K562 (cell line): ENCODE results near the gene CD36. TPM values are rescaled to one million over a fixed set of nuclear protein-coding genes. Genes with fewer than 3 reads are reported as not detected.

Experiments used
- ATAC-seq: fragments of 200-7000 bp; cut with Tn5 transposase; 3 replicates; pipeline ENCODE4 v1.9.1; 2020; ENCODE audit warnings: moderate library complexity
- BruUV-seq: library from RNA; stranded (reverse); fragments of 400-500 nt; replicated peaks from 2 replicates; lab custom pipeline; 2021; lab: Mats Ljungman, UMichigan
- CTCF ChIA-PET: fragments of 300-600 bp; formaldehyde crosslinking; extraction: SDS; loops from one replicate; lab custom pipeline; 2021; ENCODE audit warnings: low intra/inter-chr PET ratio; lab: Yijun Ruan, JAX
- POLR2A ChIA-PET: fragments of 300-600, 350-650 bp; sonication (Branson Sonifier 250); formaldehyde crosslinking; extraction: SDS; loops from one replicate; lab custom pipeline; 2021; ENCODE audit warnings: antibody characterized with exemption, inconsistent platforms; lab: Yijun Ruan, JAX
- DNase-seq, 4 experiments: peaks; one replicate each; pipeline versions ENCODE4 v3.0.0 to v3.0.0-alpha.2; 2011 to 2018; ENCODE audit warnings: low spot score in 3 of 4, mixed read lengths in 3 of 4; ENCODE audit errors: extremely low read depth in 1 of 4
- FAIRE-seq: peaks from 2 replicates; lab custom pipeline; 2011; peaks lifted over from hg19 to GRCh38; lab: Jason Lieb, UNC
- H2AFZ ChIP-seq: 2 replicates; pipeline ENCODE4 v1.6.0; 2011; ENCODE audit warnings: low read depth, low read length, control low read depth, inconsistent platforms
- H3K27ac ChIP-seq: fragments of 200-600 bp; 3 replicates; pipeline ENCODE4 v1.8.0; 2011; ENCODE audit warnings: low read depth, mild to moderate bottlenecking, control low read depth, inconsistent platforms, low read length, moderate library complexity, mixed read lengths; ENCODE audit errors: extremely low read depth
- H3K27me3 ChIP-seq, 2 experiments: fragments of 300-600 bp in 1 of 2; 2 replicates in 1 of 2; 3 replicates in 1 of 2; pipeline versions ENCODE4 v1.6.0 to v1.8.0; 2011; ENCODE audit warnings: inconsistent platforms in 2 of 2, low read length in 2 of 2, mild to moderate bottlenecking in 1 of 2, mixed read lengths in 1 of 2, moderate library complexity in 1 of 2; ENCODE audit not compliant: control insufficient read depth in 2 of 2, insufficient read depth in 2 of 2
- H3K36me3 ChIP-seq: fragments of 300-600 bp; 3 replicates; pipeline ENCODE4 v1.8.0; 2011; ENCODE audit warnings: mild to moderate bottlenecking, low read length, inconsistent platforms; ENCODE audit not compliant: control insufficient read depth, insufficient read depth
- H3K4me1 ChIP-seq, 2 experiments: fragments of 200-600 bp in 1 of 2; replicated peaks in 1 of 2; 2 replicates in 1 of 2; 3 replicates in 1 of 2; pipeline versions ENCODE4 v1.5.1 to v1.8.0; 2011; ENCODE audit warnings: inconsistent platforms in 2 of 2, low read length in 2 of 2, mild to moderate bottlenecking in 1 of 2, mixed read lengths in 1 of 2, moderate library complexity in 1 of 2; ENCODE audit not compliant: control insufficient read depth in 2 of 2, insufficient read depth in 2 of 2
- H3K4me2 ChIP-seq: 2 replicates; pipeline ENCODE4 v1.6.1; 2011; ENCODE audit warnings: low read length, control low read depth, inconsistent platforms, mixed read lengths; ENCODE audit not compliant: insufficient read depth
- H3K4me3 ChIP-seq: fragments of 200-600 bp; sonication (generic), shearing (Covaris generic); 2 replicates; pipeline ENCODE4 v1.5.1; 2016; ENCODE audit warnings: control low read depth, inconsistent platforms
- H3K79me2 ChIP-seq: fragments of 200-600 bp; 3 replicates; pipeline ENCODE4 v1.8.0; 2011; ENCODE audit warnings: low read length, inconsistent platforms; ENCODE audit not compliant: control insufficient read depth, insufficient read depth
- H3K9ac ChIP-seq, 2 experiments: 2 replicates each; pipeline versions ENCODE4 v1.6.0 to v1.6.1; 2011; ENCODE audit warnings: low read depth in 2 of 2, low read length in 2 of 2, control low read depth in 1 of 2, inconsistent platforms in 1 of 2, mild to moderate bottlenecking in 1 of 2, mixed read lengths in 1 of 2; ENCODE audit not compliant: insufficient read depth in 1 of 2
- H3K9me1 ChIP-seq: one replicate; pipeline ENCODE4 v1.6.0; 2011; ENCODE audit warnings: inconsistent platforms, mild to moderate bottlenecking, low read length, moderate library complexity; ENCODE audit not compliant: control insufficient read depth, insufficient read depth
- H3K9me3 ChIP-seq: replicated peaks from 2 replicates; pipeline ENCODE4 v1.5.1; 2011; ENCODE audit warnings: low read depth, low read length, inconsistent platforms; ENCODE audit not compliant: control insufficient read depth, insufficient read depth
- H4K20me1 ChIP-seq: replicated peaks from 2 replicates; pipeline ENCODE4 v1.6.1; 2011; ENCODE audit warnings: low read length, inconsistent platforms, mixed read lengths; ENCODE audit not compliant: control insufficient read depth, insufficient read depth
- ARHGAP35 ChIP-seq: fragments of 450-650 bp; IDR thresholded peaks from 2 replicates; pipeline ENCODE4 v1.6.1; 2018; ENCODE audit not compliant: partially characterized antibody
- EP400 ChIP-seq: fragments of 450-650 bp; IDR thresholded peaks from 2 replicates; pipeline ENCODE4 v1.6.1; 2017; ENCODE audit warnings: antibody characterized with exemption, mild to moderate bottlenecking, moderate library complexity
- HDAC3 ChIP-seq: fragments of 450-650 bp; IDR thresholded peaks from 2 replicates; pipeline ENCODE4 v1.6.1; 2018; ENCODE audit warnings: borderline replicate concordance, mild to moderate bottlenecking, moderate library complexity; ENCODE audit not compliant: partially characterized antibody
- HIVEP1 ChIP-seq: fragments of 250-450 bp; sonication (Bioruptor Pico); IDR thresholded peaks from 2 replicates; pipeline ENCODE4 v1.4.0; 2020; ENCODE audit warnings: mild to moderate bottlenecking
- KDM5B ChIP-seq: fragments of 200-600 bp; sonication (generic); IDR thresholded peaks from 2 replicates; pipeline ENCODE4 v1.6.1; 2012; ENCODE audit warnings: low read depth, mild to moderate bottlenecking, moderate library complexity, low read length, control low read depth, inconsistent platforms; ENCODE audit not compliant: insufficient replicate concordance
- NCOA2 ChIP-seq, 2 experiments: fragments of 450-650 bp; IDR thresholded peaks; 2 replicates each; pipeline ENCODE4 v1.6.1; 2018; ENCODE audit warnings: mild to moderate bottlenecking in 2 of 2, moderate library complexity in 1 of 2; ENCODE audit not compliant: partially characterized antibody in 2 of 2
- NFATC3 ChIP-seq: fragments of 450-650 bp; IDR thresholded peaks from 2 replicates; pipeline ENCODE4 v1.6.1; 2017; ENCODE audit warnings: mild to moderate bottlenecking
- NFE2 ChIP-seq: IDR thresholded peaks from 2 replicates; pipeline ENCODE4 v1.6.1; 2014; ENCODE audit warnings: antibody characterized with exemption, low read depth
- NONO ChIP-seq, 2 experiments: fragments of 200-400 bp in 1 of 2; fragments of 450-650 bp in 1 of 2; formaldehyde crosslinking in 1 of 2; IDR thresholded peaks; 2 replicates each; pipeline ENCODE4 v1.6.1; 2017; ENCODE audit warnings: low read depth in 2 of 2, mild to moderate bottlenecking in 2 of 2, moderate library complexity in 2 of 2, low read length in 1 of 2
- PHF8 ChIP-seq: fragments of 200-600 bp; sonication (generic); IDR thresholded peaks from 2 replicates; pipeline ENCODE4 v1.6.1; 2012; ENCODE audit warnings: mixed run types, mild to moderate bottlenecking, inconsistent platforms, low read length, moderate library complexity, borderline replicate concordance
- POLR2AphosphoS2 ChIP-seq: IDR thresholded peaks from 2 replicates; pipeline ENCODE4 v1.6.1; 2012; ENCODE audit warnings: low read length, improper control_type of control experiment
- POLR2H ChIP-seq: IDR thresholded peaks from 2 replicates; pipeline ENCODE4 v1.6.1; 2016; ENCODE audit warnings: missing genetic modification characterization, low read depth, mild to moderate bottlenecking, control low read depth, missing compliant biosample characterization, moderate library complexity
- SAFB2 ChIP-seq: fragments of 200-400 bp; formaldehyde crosslinking; IDR thresholded peaks from 2 replicates; pipeline ENCODE4 v1.6.1; 2018; ENCODE audit warnings: borderline replicate concordance, low read length, low read depth, moderate library complexity; ENCODE audit not compliant: severe bottlenecking
- SMC3 ChIP-seq: conservative IDR thresholded peaks from 2 replicates; pipeline ENCODE4 v1.6.1; 2011; ENCODE audit warnings: low read depth, low read length, improper control_type of control experiment; ENCODE audit not compliant: insufficient read depth
- TARDBP ChIP-seq: fragments of 450-650 bp; IDR thresholded peaks from 2 replicates; pipeline ENCODE4 v1.6.1; 2016
- ZNF263 ChIP-seq: sonication (generic); formaldehyde crosslinking; IDR thresholded peaks from 2 replicates; pipeline ENCODE4 v1.8.0; 2022; ENCODE audit warnings: mild to moderate bottlenecking, missing genetic modification reagents, borderline replicate concordance
- ZSCAN32 ChIP-seq: fragments of 450-650 bp; formaldehyde crosslinking; IDR thresholded peaks from 2 replicates; pipeline ENCODE4 v1.4.0; 2020; ENCODE audit warnings: mild to moderate bottlenecking, moderate library complexity
- WGBS: fragments of 100-300 bp; shearing (Covaris generic); methylation state at CpG from one replicate; pipeline ENCODE4 v1.1.6; 2016; ENCODE audit warnings: low coverage, mixed read lengths; ENCODE audit not compliant: insufficient coverage; ENCODE audit errors: missing lambda C conversion rate; 5-methylcytosine and 5-hydroxymethylcytosine counted together
- in situ Hi-C: fragments of 300-500 bp; cut with MboI; formaldehyde crosslinking; loops from 4 replicates; pipeline ENCODE4 v1.15.0; 2018; ENCODE audit warnings: inconsistent platforms, mixed read lengths
- intact Hi-C: fragments of 100-400 bp; cut with micrococcal nuclease; formaldehyde crosslinking; loops from 2 replicates; pipeline ENCODE4 v1.14.2; 2022
- polyA plus RNA-seq, 8 experiments: library from polyadenylated mRNA; depleted of rRNA in 4 of 8; stranded (reverse) in 5 of 8; unstranded in 3 of 8; fragments of >200 nt; fragmentation: Nextera tagmentation in 2 of 8; fragmentation: Illumina TruSeq in 1 of 8; extraction: Ambion mirVana in 2 of 8; extraction: Trizol in 1 of 8; gene quantifications; 2 replicates each; pipeline versions ENCODE4 v1.2.1 to v1.2.3, GENCODE V29; 2011 to 2014; ENCODE audit warnings: inconsistent platforms in 1 of 8, missing spikeins in 1 of 8
- total RNA-seq, 7 experiments: library from RNA; depleted of rRNA in 6 of 7; stranded (reverse); fragments of >200 nt in 6 of 7; fragmentation: Illumina TruSeq in 2 of 7; extraction: Trizol in 2 of 7; gene quantifications; 2 replicates each; pipeline versions ENCODE4 v1.2.1 to v1.2.3, GENCODE V29; 2011 to 2021; ENCODE audit warnings: low replicate concordance in 1 of 7
- TF ChIP-seq, protein P1 (sequence below): fragments of 200-800 bp; sonication (Bioruptor generic); IDR thresholded peaks from 2 replicates; pipeline ENCODE4 v1.6.1; 2017; ENCODE audit warnings: missing genetic modification characterization, missing compliant biosample characterization
- TF ChIP-seq, protein P2 (sequence below): conservative IDR thresholded peaks from 2 replicates; pipeline ENCODE4 v1.6.1; 2011; ENCODE audit warnings: low read depth, mild to moderate bottlenecking, low read length; ENCODE audit not compliant: control insufficient read depth

The CD36 gene
- total and polyA plus RNA-seq, 9 of the 15 experiments (the other 6 are each of a cell fraction or from before 2014, with no cell fraction given): 0.09 to 4.0 (median 0.42) TPM

DNA sequence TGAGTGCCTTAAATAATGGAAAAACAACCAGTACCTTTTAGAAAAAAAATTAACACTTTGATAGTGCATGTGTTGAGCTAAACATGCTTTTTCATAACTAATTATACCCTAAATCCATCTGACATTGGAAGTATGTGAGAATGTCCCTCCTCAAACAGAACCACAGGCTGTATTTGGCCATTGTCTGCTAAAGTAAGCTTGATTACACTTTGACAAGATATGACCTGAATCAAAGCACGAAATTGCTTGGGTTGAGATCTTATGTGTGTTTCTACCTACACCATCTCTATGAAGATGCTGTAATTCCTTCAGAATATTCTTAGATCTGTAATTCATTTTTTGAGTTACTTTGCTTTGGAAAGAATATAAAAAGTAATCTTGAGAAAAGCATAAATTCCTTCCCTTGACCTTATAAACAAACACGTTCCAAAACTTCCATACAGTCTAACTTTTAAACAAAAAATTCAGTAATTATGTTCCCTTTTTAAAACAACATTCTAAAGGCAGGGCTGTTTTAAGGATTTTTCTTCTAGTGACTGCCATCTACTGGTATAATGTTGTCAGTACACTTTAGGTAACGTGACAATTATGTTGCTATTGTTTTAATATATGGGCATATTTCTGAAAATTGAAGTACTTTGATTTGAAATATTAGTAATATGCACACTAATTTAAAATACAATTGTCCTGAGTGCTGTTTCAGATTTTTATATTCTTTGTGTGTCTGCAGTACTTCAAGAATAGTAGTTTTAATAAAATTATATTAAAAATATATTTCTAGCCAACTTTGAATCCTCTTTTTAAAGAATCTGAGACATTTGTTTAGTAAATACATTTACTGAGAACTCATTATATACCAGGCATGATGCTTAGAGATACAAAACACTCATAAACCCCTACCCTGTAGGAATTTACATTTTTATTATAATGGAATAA is 20.9 kb downstream of the CD36 start:
- H3K27me3 ChIP-seq: no peaks in the 10 kb centered on the region
- H3K9me3 ChIP-seq: no peaks in the 10 kb centered on the region
- ChIA-PET CTCF (interaction anchor here (0.6 kb wide), 1 partner anchor 228 kb away, joined by 3 read pairs; no protein-coding TSS in a partner anchor), POLR2A (no interaction called here)
- WGBS: 0% methylated on average over 3 of the region's 3 CpGs
- H3K9me1 ChIP-seq: no peaks in the 10 kb centered on the region
- BruUV-seq: no TSS peak
- DNase-seq (peak; percentile 18 to 29 (median 26)), ATAC-seq (no peak), FAIRE-seq (peak; percentile 19)
- no peak overlapping the region for H2AFZ ChIP-seq
- H3K79me2 ChIP-seq: no peaks in the 10 kb centered on the region
- intact Hi-C loops: loop anchor here (5.0 kb wide), 1 partner anchor 602 kb away; no protein-coding TSS in a partner anchor
- H4K20me1 ChIP-seq: no peaks in the 10 kb centered on the region
- H3K27ac ChIP-seq: no peak overlapping the region
- H3K4me3 ChIP-seq: no peak overlapping the region
- in situ Hi-C loops: no loop called here
- H3K9ac ChIP-seq: no peak overlapping the region
- no peaks in the 10 kb centered on the region for H3K4me1 ChIP-seq
- no peak overlapping the region for H3K4me2 ChIP-seq
- no peaks in the 10 kb centered on the region for H3K36me3 ChIP-seq
- TF ChIP-seq, protein P1, sequence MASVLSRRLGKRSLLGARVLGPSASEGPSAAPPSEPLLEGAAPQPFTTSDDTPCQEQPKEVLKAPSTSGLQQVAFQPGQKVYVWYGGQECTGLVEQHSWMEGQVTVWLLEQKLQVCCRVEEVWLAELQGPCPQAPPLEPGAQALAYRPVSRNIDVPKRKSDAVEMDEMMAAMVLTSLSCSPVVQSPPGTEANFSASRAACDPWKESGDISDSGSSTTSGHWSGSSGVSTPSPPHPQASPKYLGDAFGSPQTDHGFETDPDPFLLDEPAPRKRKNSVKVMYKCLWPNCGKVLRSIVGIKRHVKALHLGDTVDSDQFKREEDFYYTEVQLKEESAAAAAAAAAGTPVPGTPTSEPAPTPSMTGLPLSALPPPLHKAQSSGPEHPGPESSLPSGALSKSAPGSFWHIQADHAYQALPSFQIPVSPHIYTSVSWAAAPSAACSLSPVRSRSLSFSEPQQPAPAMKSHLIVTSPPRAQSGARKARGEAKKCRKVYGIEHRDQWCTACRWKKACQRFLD (CRISPR knock-in tag): no peak
- TF ChIP-seq HIVEP1 (CRISPR knock-in tag) (no peak), NONO (IDR thresholded peaks at IDR 0.05; ENCODE audit: low read depth in 2 of 2, low read length in 1 of 2) (no peak), EP400 (no peak), NFATC3 (no peak), NFE2 (no peak), PHF8 (no peak), HDAC3 (no peak), ZNF263 (CRISPR knock-in tag) (no peak), POLR2AphosphoS2 (no peak), NCOA2 (IDR thresholded peaks at IDR 0.05; ENCODE audit: partially characterized antibody in 2 of 2) (no peak), SAFB2 (no peak), KDM5B (no peak), ARHGAP35 (no peak), TARDBP (no peak), ZSCAN32 (CRISPR knock-in tag) (no peak), SMC3 (0 out of 2 replicates have a peak, but pooled peaks have one; percentile 8), POLR2H (tag) (no peak)
- TF ChIP-seq, protein P2, sequence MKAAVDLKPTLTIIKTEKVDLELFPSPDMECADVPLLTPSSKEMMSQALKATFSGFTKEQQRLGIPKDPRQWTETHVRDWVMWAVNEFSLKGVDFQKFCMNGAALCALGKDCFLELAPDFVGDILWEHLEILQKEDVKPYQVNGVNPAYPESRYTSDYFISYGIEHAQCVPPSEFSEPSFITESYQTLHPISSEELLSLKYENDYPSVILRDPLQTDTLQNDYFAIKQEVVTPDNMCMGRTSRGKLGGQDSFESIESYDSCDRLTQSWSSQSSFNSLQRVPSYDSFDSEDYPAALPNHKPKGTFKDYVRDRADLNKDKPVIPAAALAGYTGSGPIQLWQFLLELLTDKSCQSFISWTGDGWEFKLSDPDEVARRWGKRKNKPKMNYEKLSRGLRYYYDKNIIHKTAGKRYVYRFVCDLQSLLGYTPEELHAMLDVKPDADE: no peak
